ENCODE data around the gene CREG1.
"Not testable (repeated sequence)": the region's sequence is repeated elsewhere in the genome, so short reads cannot be mapped to it uniquely, and the experiment has no call there.

CREG1 gene

GRCh38 chr1:167553136-167554027 lies at the start of gene CREG1:
TSS of gene CREG1 (minus strand) at chr1:167553762.
- peak; percentile 92 for DNase-seq

GRCh38 chr1:167602840-167603239 lies 49.3 kb upstream of the CREG1 start:
- DNase-seq: no peak

- DNase-seq: peak; percentile 54
Observed at GRCh38 chr1:167601442-167602383, 48.2 kb upstream of the CREG1 start.

GRCh38 chr1:167599957-167600581 lies 46.5 kb upstream of the CREG1 start:
- DNase-seq: peak; percentile 16

- peak; percentile 6 for DNase-seq
Observed at GRCh38 chr1:167594822-167595221, 41.3 kb upstream of the CREG1 start.

- no peak for DNase-seq
Observed at GRCh38 chr1:167593860-167594259, 40.3 kb upstream of the CREG1 start.

GRCh38 chr1:167592475-167592874 lies 38.9 kb upstream of the CREG1 start:
- DNase-seq: no peak

- DNase-seq: no peak
Observed at GRCh38 chr1:167588361-167588760, 34.8 kb upstream of the CREG1 start.

GRCh38 chr1:167587872-167588271 lies 34.3 kb upstream of the CREG1 start:
- no peak for DNase-seq

GRCh38 chr1:167587342-167587741 lies 33.8 kb upstream of the CREG1 start:
- no peak for DNase-seq

- no peak for DNase-seq
Observed at GRCh38 chr1:167584581-167584980, 31.0 kb upstream of the CREG1 start.

GRCh38 chr1:167582722-167583121 lies 29.2 kb upstream of the CREG1 start:
- no peak for DNase-seq

- DNase-seq: no peak
Observed at GRCh38 chr1:167582064-167582463, 28.5 kb upstream of the CREG1 start.

GRCh38 chr1:167579986-167580385 lies 26.4 kb upstream of the CREG1 start:
- no peak for DNase-seq

GRCh38 chr1:167578939-167579521 lies 25.5 kb upstream of the CREG1 start:
- DNase-seq: no peak

- no peak for DNase-seq
Observed at GRCh38 chr1:167575649-167576048, 22.1 kb upstream of the CREG1 start.

GRCh38 chr1:167573035-167573434 lies 19.5 kb upstream of the CREG1 start:
- no peak for DNase-seq

- not testable (repeated sequence) for DNase-seq
Observed at GRCh38 chr1:167570712-167571111, 17.1 kb upstream of the CREG1 start.

- no peak for DNase-seq
Observed at GRCh38 chr1:167567663-167568062, 14.1 kb upstream of the CREG1 start.

GRCh38 chr1:167566766-167567165 lies 13.2 kb upstream of the CREG1 start:
- DNase-seq: no peak

GRCh38 chr1:167565922-167566321 lies 12.4 kb upstream of the CREG1 start:
- no peak for DNase-seq

- no peak for DNase-seq
Observed at GRCh38 chr1:167564612-167565270, 11.2 kb upstream of the CREG1 start.
